Stimulated activated naive B cell treated with anti-CD40 and anti-IgM and Interleukin-4, amounts not matched to agents 10 μg/mL and 1 μg/mL and 100 μg/mL, for 72 hours (primary cell): Measurements from ENCODE around the gene UGT1A8.

Experiments
- ATAC-seq, 2 donors: fragments of 150-1000 bp; cut with Tn5 transposase; replicated peaks; 2 replicates each; pipeline ENCODE4 v1.10.0; 2021; ENCODE audit warnings: moderate library complexity in 1 of 2
- DNase-seq: peaks from one replicate; pipeline ENCODE4 v3.0.0; 2021
- H3K27ac Mint-ChIP-seq: one replicate; pipeline ENCODE4 v1.8.0; 2022; ENCODE audit warnings: mild to moderate bottlenecking, mixed read lengths
- H3K27me3 Mint-ChIP-seq, 2 donors: one replicate each; pipeline ENCODE4 v1.8.0; 2022; ENCODE audit warnings: mixed read lengths in 2 of 2
- H3K36me3 Mint-ChIP-seq, 2 donors: one replicate each; pipeline ENCODE4 v1.8.0; 2022; ENCODE audit warnings: mixed read lengths in 2 of 2, mild to moderate bottlenecking in 1 of 2
- H3K4me1 Mint-ChIP-seq, 2 donors: one replicate each; pipeline ENCODE4 v1.8.0; 2022; ENCODE audit warnings: mixed read lengths in 2 of 2, mild to moderate bottlenecking in 1 of 2
- H3K4me3 Mint-ChIP-seq, 2 donors: one replicate each; pipeline ENCODE4 v1.8.0; 2022; ENCODE audit warnings: mild to moderate bottlenecking in 2 of 2, mixed read lengths in 2 of 2, moderate library complexity in 1 of 2
- H3K9me3 Mint-ChIP-seq, 2 donors: one replicate each; pipeline ENCODE4 v1.8.0; 2022; ENCODE audit warnings: mixed read lengths in 2 of 2, mild to moderate bottlenecking in 1 of 2

UGT1A8 gene

DNA sequence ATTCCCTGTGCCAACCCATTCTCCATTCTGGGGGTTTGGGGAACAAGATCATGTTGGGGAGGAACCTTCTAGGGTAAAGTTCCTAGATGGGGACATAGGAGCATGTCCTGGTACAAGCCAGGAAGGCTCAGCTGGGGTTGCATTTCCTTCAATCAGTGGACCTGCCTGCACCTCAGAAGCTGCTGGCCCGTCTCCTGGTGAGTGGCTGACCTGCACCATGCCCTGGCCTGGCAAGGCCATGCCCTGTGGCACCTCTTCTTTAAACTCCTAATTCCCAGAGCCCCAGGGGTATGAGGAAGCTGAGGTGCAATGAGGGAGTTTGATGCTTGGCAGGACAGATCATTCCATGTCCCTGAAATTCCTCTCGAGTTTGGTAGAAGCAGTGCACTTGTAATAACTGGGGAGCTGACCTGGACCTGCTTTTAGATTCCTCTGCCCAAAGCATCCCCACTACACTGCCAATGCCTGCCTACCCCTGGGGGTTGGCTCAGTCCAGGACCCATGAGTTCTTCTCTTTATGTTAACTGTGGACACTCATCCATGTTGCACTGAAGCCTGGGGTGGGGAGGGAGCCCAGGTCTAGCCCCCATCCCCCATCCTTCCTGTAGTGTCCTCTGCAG, 186.0 kb downstream of the UGT1A8 start:
- no peak for ATAC-seq

GRCh38 chr2:233803994-233804393, 186.6 kb downstream of the UGT1A8 start:
- DNase-seq, result no peak
- Mint-ChIP-seq H3K27me3 (peaks cover 25 to 26% of the 10 kb centered on the region in 2 donors), H3K36me3 (no peaks in the 10 kb centered on the region), H3K4me1 (peaks cover 2 to 9% of the 10 kb centered on the region in 2 donors), H3K27ac (no peak overlapping the region), H3K9me3 (no peaks in the 10 kb centered on the region), H3K4me3 (no peak overlapping the region)
- no peak for ATAC-seq

More for the DNA sequence above, 186.0 kb downstream of the UGT1A8 start:
- Mint-ChIP-seq H3K36me3 (no peaks in the 10 kb centered on the region), H3K4me1 (peaks cover 2 to 9% of the 10 kb centered on the region in 2 donors), H3K9me3 (no peaks in the 10 kb centered on the region), H3K4me3 (no peak overlapping the region), H3K27me3 (peaks cover 22 to 28% of the 10 kb centered on the region in 2 donors), H3K27ac (no peak overlapping the region)
- no peak for DNase-seq

GRCh38 chr2:233807215-233807865, 189.9 kb downstream of the UGT1A8 start:
- ATAC-seq, result no peak
- H3K36me3 Mint-ChIP-seq, result no peaks in the 10 kb centered on the region
- peaks cover 30 to 38% of the 10 kb centered on the region in 2 donors for H3K27me3 Mint-ChIP-seq

GRCh38 chr2:233807966-233808935, 190.8 kb downstream of the UGT1A8 start:
- no peaks in the 10 kb centered on the region for H3K9me3 Mint-ChIP-seq
- DNase-seq (no peak), ATAC-seq (no peak)
- no peaks in the 10 kb centered on the region for H3K4me1 Mint-ChIP-seq
- H3K27me3 Mint-ChIP-seq, result peaks cover 22 to 30% of the 10 kb centered on the region in 2 donors
- H3K4me3 Mint-ChIP-seq, result no peak overlapping the region
- no peaks in the 10 kb centered on the region for H3K36me3 Mint-ChIP-seq
- no peak overlapping the region for H3K27ac Mint-ChIP-seq

More at GRCh38 chr2:233807215-233807865, 189.9 kb downstream of the UGT1A8 start:
- DNase-seq, result no peak
- H3K9me3 Mint-ChIP-seq, result no peaks in the 10 kb centered on the region
- no peak overlapping the region for H3K27ac Mint-ChIP-seq
- no peak overlapping the region for H3K4me3 Mint-ChIP-seq
- H3K4me1 Mint-ChIP-seq, result peaks cover 0 to 1% of the 10 kb centered on the region in 2 donors

- ATAC-seq, result no peak
- Mint-ChIP-seq H3K4me1 (no peaks in the 10 kb centered on the region), H3K27ac (no peak overlapping the region), H3K27me3 (peaks cover 17 to 25% of the 10 kb centered on the region in 2 donors), H3K36me3 (no peaks in the 10 kb centered on the region), H3K9me3 (peaks cover 0 to 2% of the 10 kb centered on the region in 2 donors), H3K4me3 (no peak overlapping the region)
- no peak for DNase-seq
Measured at GRCh38 chr2:233810385-233810784, 193.0 kb downstream of the UGT1A8 start.

DNA sequence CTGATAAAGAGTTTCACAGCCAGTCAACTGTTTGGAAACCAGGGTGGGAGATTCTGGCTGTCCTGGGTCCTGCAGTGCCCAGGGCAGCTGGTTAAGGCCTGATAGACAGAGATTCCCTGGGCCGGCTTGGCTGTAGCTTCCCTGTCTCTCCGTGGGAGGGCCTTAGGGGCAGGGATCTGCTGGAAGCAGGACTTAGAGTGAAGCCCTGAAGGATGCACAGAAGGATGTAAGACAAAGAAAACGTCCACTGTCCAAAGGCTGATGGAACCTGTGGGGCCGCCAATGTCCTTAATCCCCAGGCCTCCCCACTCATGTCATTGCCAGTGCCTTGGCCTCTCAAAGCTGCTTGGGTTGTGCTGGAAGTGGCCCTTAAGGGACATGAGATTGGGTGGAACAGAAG, 193.7 kb downstream of the UGT1A8 start:
- H3K4me3 Mint-ChIP-seq, result no peak overlapping the region

DNA sequence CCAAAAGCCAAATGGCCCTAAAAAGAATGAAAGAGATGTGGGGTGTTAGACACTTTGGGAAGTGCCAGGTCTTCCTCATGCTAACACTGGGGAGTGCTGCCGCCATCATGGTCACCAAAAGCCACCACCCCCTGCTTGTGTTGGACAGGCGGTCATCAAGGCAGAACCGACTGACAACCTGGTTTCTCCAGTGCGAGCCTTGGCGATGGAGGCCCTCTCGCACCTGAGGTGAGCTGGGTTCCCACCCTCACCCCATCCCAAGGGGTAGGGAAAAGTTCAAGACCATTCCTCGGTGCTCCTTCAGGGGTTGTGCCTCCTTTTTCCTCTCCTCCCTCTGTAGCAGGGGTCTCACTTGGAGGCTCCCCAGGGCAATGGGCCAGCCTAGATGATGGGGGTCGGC, 194.3 kb downstream of the UGT1A8 start:
- no peaks in the 10 kb centered on the region for H3K36me3 Mint-ChIP-seq
- no peak overlapping the region for H3K27ac Mint-ChIP-seq
- ATAC-seq (no peak), DNase-seq (no peak)
- no peaks in the 10 kb centered on the region for H3K4me1 Mint-ChIP-seq
- no peak overlapping the region for H3K4me3 Mint-ChIP-seq
- H3K27me3 Mint-ChIP-seq, result peaks cover 17 to 33% of the 10 kb centered on the region in 2 donors
- peaks cover 0 to 2% of the 10 kb centered on the region in 2 donors for H3K9me3 Mint-ChIP-seq

More for the DNA sequence above, 193.7 kb downstream of the UGT1A8 start:
- H3K9me3 Mint-ChIP-seq, result peaks cover 0 to 2% of the 10 kb centered on the region in 2 donors
- H3K27me3 Mint-ChIP-seq, result peaks cover 17 to 27% of the 10 kb centered on the region in 2 donors
- DNase-seq, result no peak
- H3K4me1 Mint-ChIP-seq, result no peaks in the 10 kb centered on the region
- no peak for ATAC-seq
- H3K27ac Mint-ChIP-seq, result no peak overlapping the region
- no peaks in the 10 kb centered on the region for H3K36me3 Mint-ChIP-seq

- Mint-ChIP-seq H3K36me3 (no peaks in the 10 kb centered on the region), H3K27ac (no peak overlapping the region), H3K9me3 (peaks cover 0 to 2% of the 10 kb centered on the region in 2 donors), H3K4me3 (no peak overlapping the region), H3K27me3 (peaks cover 26 to 39% of the 10 kb centered on the region in 2 donors), H3K4me1 (no peaks in the 10 kb centered on the region)
- ATAC-seq (no peak), DNase-seq (no peak)
Measured at GRCh38 chr2:233813236-233814055, 196.0 kb downstream of the UGT1A8 start.

DNA sequence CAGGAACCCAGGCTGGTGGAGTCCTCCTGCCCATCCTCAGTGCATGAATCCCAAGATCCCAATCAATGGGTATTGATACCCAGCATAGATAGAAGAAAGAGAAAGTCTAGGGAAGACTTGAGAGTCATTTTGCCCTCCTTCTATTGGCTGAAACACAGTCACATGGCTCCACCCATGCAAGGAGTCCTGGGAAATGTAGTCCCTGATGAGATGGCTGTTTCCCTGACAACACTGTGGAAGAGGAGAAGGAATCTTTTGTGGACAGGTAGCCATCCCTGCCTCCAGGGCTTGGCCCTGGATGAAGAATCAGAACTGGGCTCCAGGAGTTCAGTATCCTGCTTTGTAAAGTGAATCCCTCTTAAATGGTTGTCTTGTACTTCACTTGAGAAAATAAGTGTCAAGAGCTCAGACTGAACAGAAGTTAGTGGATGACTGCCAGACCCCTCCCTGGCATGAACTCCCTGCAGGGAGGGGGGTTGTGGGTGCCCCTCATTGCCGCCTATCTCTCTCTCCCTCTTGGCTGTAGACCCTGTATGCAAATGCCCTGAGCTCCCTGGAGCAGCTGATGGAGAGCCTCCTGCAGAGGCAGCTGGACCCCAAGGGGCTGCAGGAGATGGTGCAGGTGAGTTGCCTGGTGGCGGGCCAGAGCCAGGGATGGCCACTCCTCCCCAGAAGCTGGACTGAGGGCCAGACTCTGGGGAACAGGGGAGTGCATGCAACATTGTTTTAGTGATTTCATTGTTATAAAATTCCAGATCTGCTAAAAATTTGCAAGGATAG, 196.8 kb downstream of the UGT1A8 start:
- no peak for DNase-seq
- H3K4me1 Mint-ChIP-seq, result no peaks in the 10 kb centered on the region
- peaks cover 0 to 2% of the 10 kb centered on the region in 2 donors for H3K9me3 Mint-ChIP-seq
- no peak for ATAC-seq
- H3K27ac Mint-ChIP-seq, result no peak overlapping the region
- no peaks in the 10 kb centered on the region for H3K36me3 Mint-ChIP-seq
- no peak overlapping the region for H3K4me3 Mint-ChIP-seq
- peaks cover 22 to 39% of the 10 kb centered on the region in 2 donors for H3K27me3 Mint-ChIP-seq

DNA sequence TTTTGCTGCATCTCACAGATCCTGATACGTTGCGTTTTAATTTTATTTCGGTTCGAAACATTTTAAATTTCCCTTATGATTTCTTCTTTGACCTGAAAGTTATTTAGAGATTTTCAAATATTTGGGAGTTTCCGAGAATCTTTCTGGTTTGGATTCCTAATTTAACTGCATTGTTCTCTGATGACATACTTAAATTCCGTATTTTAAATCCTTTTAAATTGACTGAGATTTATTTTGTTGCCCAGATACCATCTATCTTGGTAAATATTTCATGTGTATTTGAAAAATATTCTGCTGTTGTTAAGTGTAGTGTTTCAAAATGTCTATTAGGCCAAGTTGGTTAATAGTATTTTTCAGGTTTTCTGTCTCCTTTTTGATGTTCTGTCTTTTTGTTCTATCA, 198.4 kb downstream of the UGT1A8 start:
- H3K36me3 Mint-ChIP-seq, result no peaks in the 10 kb centered on the region
- no peak overlapping the region for H3K4me3 Mint-ChIP-seq
- H3K4me1 Mint-ChIP-seq, result no peaks in the 10 kb centered on the region
- no peak for ATAC-seq
- no peak overlapping the region for H3K27ac Mint-ChIP-seq
- peaks cover 16 to 36% of the 10 kb centered on the region in 2 donors for H3K27me3 Mint-ChIP-seq
- H3K9me3 Mint-ChIP-seq, result peaks cover 0 to 2% of the 10 kb centered on the region in 2 donors
- no peak for DNase-seq

DNA sequence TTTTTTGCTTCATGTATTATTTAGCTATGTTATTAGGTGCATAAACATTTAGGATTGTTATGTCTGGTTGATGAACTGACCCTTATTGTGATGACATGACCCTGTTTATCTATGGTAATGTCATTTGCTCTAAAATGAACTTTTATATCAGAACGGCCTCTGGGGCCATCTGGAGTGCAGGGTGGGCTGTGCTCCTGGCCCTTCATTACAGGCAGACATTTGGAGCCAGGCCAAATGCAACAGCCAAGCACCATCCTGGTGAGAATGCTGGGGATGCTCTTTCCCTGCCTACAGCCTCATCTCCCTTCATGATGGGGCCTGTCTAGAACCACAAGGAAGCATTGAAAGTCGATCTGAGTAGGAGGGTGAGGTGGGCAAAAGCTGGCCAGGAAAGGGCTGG, 198.9 kb downstream of the UGT1A8 start:
- H3K27me3 Mint-ChIP-seq, result peaks cover 13 to 32% of the 10 kb centered on the region in 2 donors
- H3K36me3 Mint-ChIP-seq, result no peaks in the 10 kb centered on the region
- ATAC-seq (no peak), DNase-seq (no peak)
- H3K4me3 Mint-ChIP-seq, result no peak overlapping the region
- no peaks in the 10 kb centered on the region for H3K4me1 Mint-ChIP-seq
- H3K27ac Mint-ChIP-seq, result no peak overlapping the region
- H3K9me3 Mint-ChIP-seq, result peaks cover 0 to 2% of the 10 kb centered on the region in 2 donors

- Mint-ChIP-seq H3K27ac (no peak overlapping the region), H3K4me3 (no peak overlapping the region), H3K36me3 (no peaks in the 10 kb centered on the region), H3K27me3 (peaks cover 13 to 29% of the 10 kb centered on the region in 2 donors), H3K9me3 (peaks cover 0 to 2% of the 10 kb centered on the region in 2 donors), H3K4me1 (no peaks in the 10 kb centered on the region)
- DNase-seq, result no peak
- ATAC-seq, result no peak
Measured at GRCh38 chr2:233816771-233817170, 199.3 kb downstream of the UGT1A8 start.

- Mint-ChIP-seq H3K27ac (no peak overlapping the region), H3K4me3 (no peak overlapping the region), H3K27me3 (peaks cover 9 to 29% of the 10 kb centered on the region in 2 donors), H3K36me3 (no peaks in the 10 kb centered on the region), H3K9me3 (peaks cover 0 to 2% of the 10 kb centered on the region in 2 donors), H3K4me1 (no peaks in the 10 kb centered on the region)
- ATAC-seq, result no peak
- no peak for DNase-seq
Measured at GRCh38 chr2:233817361-233817911, 200.0 kb downstream of the UGT1A8 start.
